RWPE1 (cell line): ENCODE data around the gene SH3RF3.

Experiments used
- CTCF ChIA-PET: fragments of 350-600 bp; sonication (Branson Sonifier 250); formaldehyde crosslinking; extraction: SDS; loops from one replicate; lab custom pipeline; 2021; lab: Yijun Ruan, JAX
- POLR2A ChIA-PET: fragments of 400-600 bp; formaldehyde crosslinking; extraction: SDS; loops from one replicate; lab custom pipeline; 2020; ENCODE audit warnings: antibody characterized with exemption; ENCODE audit not compliant: low non-redundant PET; lab: Yijun Ruan, JAX
- DNase-seq: peaks from one replicate; pipeline ENCODE4 v3.0.0; 2012; ENCODE audit warnings: low spot score
- H3K27ac ChIP-seq: fragments of 450-650 bp; 2 replicates; pipeline ENCODE4 v1.5.1; 2017
- CTCF ChIP-seq: fragments of 450-650 bp; conservative IDR thresholded peaks from 2 replicates; pipeline ENCODE4 v1.5.1; 2017; ENCODE audit warnings: low read depth, mild to moderate bottlenecking

SH3RF3 gene

GRCh38 chr2:109523121-109523520 is 394.1 kb downstream of the SH3RF3 start:
- TF ChIP-seq CTCF, result no peak
- POLR2A ChIA-PET, result no interaction called here
- CTCF ChIA-PET, result interaction anchor here (0.6 to 1.6 kb wide), 4 partner anchors 13 to 394 kb away, joined by 3 to 4 read pairs (median 3); partner anchors contain the start of gene SH3RF3
- no peak for DNase-seq
- H3K27ac ChIP-seq, result no peak overlapping the region

GRCh38 chr2:109523536-109524361 is 394.7 kb downstream of the SH3RF3 start:
- POLR2A ChIA-PET, result interaction anchor here (0.7 kb wide), 1 partner anchor 9 kb away, joined by 5 read pairs; no protein-coding TSS in a partner anchor
- no peak overlapping the region for H3K27ac ChIP-seq
- no peak for DNase-seq
- CTCF ChIA-PET, result interaction anchor here (0.7 to 1.6 kb wide), 4 partner anchors 13 to 395 kb away, joined by 3 to 5 read pairs (median 4); partner anchors contain the start of gene SH3RF3
- TF ChIP-seq CTCF, result no peak

- no peak overlapping the region for H3K27ac ChIP-seq
- DNase-seq, result no peak
- no peak for TF ChIP-seq CTCF
- ChIA-PET POLR2A (no interaction called here), CTCF (interaction anchor here (0.7 to 1.6 kb wide), 2 partner anchors 16 to 173 kb away, joined by 3 read pairs; no protein-coding TSS in a partner anchor)
These were observed 396.8 kb downstream of the SH3RF3 start for GRCh38 chr2:109525836-109526235.

- POLR2A ChIA-PET, result no interaction called here
- CTCF ChIA-PET, result interaction anchor here (0.7 to 1.6 kb wide), 2 partner anchors 16 to 172 kb away, joined by 3 read pairs; no protein-coding TSS in a partner anchor
These were observed 397.5 kb downstream of the SH3RF3 start for GRCh38 chr2:109526442-109526970.

GRCh38 chr2:109527079-109527478 is 398.1 kb downstream of the SH3RF3 start:
- no peak for TF ChIP-seq CTCF
- CTCF ChIA-PET, result interaction anchor here (1.6 kb wide), 1 partner anchor 17 kb away, joined by 3 read pairs; no protein-coding TSS in a partner anchor
- POLR2A ChIA-PET, result no interaction called here
- no peak for DNase-seq
- no peak overlapping the region for H3K27ac ChIP-seq

More at GRCh38 chr2:109526442-109526970, 397.5 kb downstream of the SH3RF3 start:
- DNase-seq, result no peak
- no peak for TF ChIP-seq CTCF
- no peak overlapping the region for H3K27ac ChIP-seq

GRCh38 chr2:109527846-109528705 is 399.1 kb downstream of the SH3RF3 start:
- ChIA-PET POLR2A (no interaction called here), CTCF (interaction anchor here (0.6 kb wide), 1 partner anchor 20 kb away, joined by 8 read pairs; no protein-coding TSS in a partner anchor)
- DNase-seq, result no peak
- no peak for TF ChIP-seq CTCF
- no peak overlapping the region for H3K27ac ChIP-seq
